Measurements from ENCODE around the gene VTA1. TPM values are rescaled to one million over a fixed set of nuclear protein-coding genes. Genes with fewer than 3 reads are reported as not detected.

VTA1 gene
- total and polyA plus RNA-seq, 2 of the 4 experiments (the other 2 are of a cell fraction) = 60.9 to 120 TPM

- Histone ChIP-seq H3K14ac (replicated peaks; ENCODE audit: low read depth, low read length) (no peak overlapping the region), H3K4ac (ENCODE audit: low read depth, low read length) (no peak overlapping the region), H3K18ac (ENCODE audit: low read depth, low read length) (no peak overlapping the region), H3K27ac (ENCODE audit: insufficient read depth, low read length) (no peak overlapping the region), H2BK15ac (ENCODE audit: low read depth, low read length) (no peak overlapping the region), H3K23ac (ENCODE audit: low read depth, low read length) (no peak overlapping the region), H3K9ac (ENCODE audit: low read depth, low read length) (no peak overlapping the region), H2AK5ac (ENCODE audit: low read depth, low read length) (no peak overlapping the region), H3K9me1 (ENCODE audit: insufficient read depth, low read length) (0 out of 2 replicates have a peak, but pooled peaks cover 3% of the 10 kb centered on the region), H4K91ac (ENCODE audit: insufficient read depth, low read depth, low read length) (no peak overlapping the region), H3K9me3 (ENCODE audit: control insufficient read depth, insufficient read depth, low read length) (no peaks in the 10 kb centered on the region), H2BK20ac (ENCODE audit: low read depth, low read length) (no peak overlapping the region), H4K8ac (ENCODE audit: low read depth in 2 of 2, low read length in 2 of 2) (0 out of 4 replicates have a peak overlapping the region, but pooled peaks of 1 of the 2 experiments have one; percentile 28), H3K79me1 (ENCODE audit: low read depth in 1 of 2, low read length in 2 of 2) (peaks cover 5 to 12% of the 10 kb centered on the region in 2 experiments; a peak in 3 of 4 replicates), H3K36me3 (ENCODE audit: control insufficient read depth, insufficient read depth, low read length) (peaks cover 7% of the 10 kb centered on the region), H3K4me3 (ENCODE audit: insufficient read depth, low read depth, low read length) (no peak overlapping the region), H4K5ac (ENCODE audit: low read depth, low read length) (no peak overlapping the region), H2BK120ac (ENCODE audit: low read depth, low read length) (no peak overlapping the region), H4K20me1 (ENCODE audit: insufficient read depth, low read length) (no peaks in the 10 kb centered on the region), H3K4me1 (ENCODE audit: control insufficient read depth, insufficient read depth, low read length) (no peaks in the 10 kb centered on the region), H2BK5ac (ENCODE audit: low read depth, low read length, poor library complexity, severe bottlenecking) (no peak overlapping the region), H2AFZ (replicated peaks; ENCODE audit: low read length, poor library complexity) (peak overlapping the region; percentile 34), H3K56ac (ENCODE audit: extremely low read depth, insufficient read depth, low read length) (no peak overlapping the region), H3K4me2 (ENCODE audit: low read depth, low read length) (no peak overlapping the region), H3K27me3 (ENCODE audit: control insufficient read depth, insufficient read depth, low read length) (no peaks in the 10 kb centered on the region), H2AK9ac (replicated peaks; ENCODE audit: low read depth, low read length, poor library complexity) (no peak overlapping the region)
- in situ Hi-C loops (cut with MboI; ENCODE audit: low sequenced_read_pairs) (loop anchor here (10.0 kb wide), 1 partner anchor 63 kb away; the partner anchor contains the start of genes NMBR and VTA1), dilution Hi-C loops (cut with HindIII; ENCODE audit: low sequenced_read_pairs, unreplicated experiment) (no loop called here), intact Hi-C loops (cut with micrococcal nuclease) (loop anchor here (1.0 to 5.0 kb wide), 4 partner anchors 60 to 529 kb away; partner anchors contain the start of genes NMBR and VTA1)
- no CpG with 5 or more reads among the region's 4 CpGs for WGBS, 2 experiments (ENCODE audit: extremely low coverage in 2 of 2, insufficient read length in 1 of 2)
- peak; percentile 93 for TF ChIP-seq RAD21 (IDR thresholded peaks at IDR 0.05; ENCODE audit: low read length)
- TF ChIP-seq, protein P1, sequence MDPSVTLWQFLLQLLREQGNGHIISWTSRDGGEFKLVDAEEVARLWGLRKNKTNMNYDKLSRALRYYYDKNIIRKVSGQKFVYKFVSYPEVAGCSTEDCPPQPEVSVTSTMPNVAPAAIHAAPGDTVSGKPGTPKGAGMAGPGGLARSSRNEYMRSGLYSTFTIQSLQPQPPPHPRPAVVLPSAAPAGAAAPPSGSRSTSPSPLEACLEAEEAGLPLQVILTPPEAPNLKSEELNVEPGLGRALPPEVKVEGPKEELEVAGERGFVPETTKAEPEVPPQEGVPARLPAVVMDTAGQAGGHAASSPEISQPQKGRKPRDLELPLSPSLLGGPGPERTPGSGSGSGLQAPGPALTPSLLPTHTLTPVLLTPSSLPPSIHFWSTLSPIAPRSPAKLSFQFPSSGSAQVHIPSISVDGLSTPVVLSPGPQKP (IDR thresholded peaks at IDR 0.05; ENCODE audit: borderline replicate concordance, low read depth, low read length) = no peak
- TF ChIP-seq CHD1 (IDR thresholded peaks at IDR 0.05; ENCODE audit: low read depth, low read length) = no peak
- TF ChIP-seq, protein P2, sequence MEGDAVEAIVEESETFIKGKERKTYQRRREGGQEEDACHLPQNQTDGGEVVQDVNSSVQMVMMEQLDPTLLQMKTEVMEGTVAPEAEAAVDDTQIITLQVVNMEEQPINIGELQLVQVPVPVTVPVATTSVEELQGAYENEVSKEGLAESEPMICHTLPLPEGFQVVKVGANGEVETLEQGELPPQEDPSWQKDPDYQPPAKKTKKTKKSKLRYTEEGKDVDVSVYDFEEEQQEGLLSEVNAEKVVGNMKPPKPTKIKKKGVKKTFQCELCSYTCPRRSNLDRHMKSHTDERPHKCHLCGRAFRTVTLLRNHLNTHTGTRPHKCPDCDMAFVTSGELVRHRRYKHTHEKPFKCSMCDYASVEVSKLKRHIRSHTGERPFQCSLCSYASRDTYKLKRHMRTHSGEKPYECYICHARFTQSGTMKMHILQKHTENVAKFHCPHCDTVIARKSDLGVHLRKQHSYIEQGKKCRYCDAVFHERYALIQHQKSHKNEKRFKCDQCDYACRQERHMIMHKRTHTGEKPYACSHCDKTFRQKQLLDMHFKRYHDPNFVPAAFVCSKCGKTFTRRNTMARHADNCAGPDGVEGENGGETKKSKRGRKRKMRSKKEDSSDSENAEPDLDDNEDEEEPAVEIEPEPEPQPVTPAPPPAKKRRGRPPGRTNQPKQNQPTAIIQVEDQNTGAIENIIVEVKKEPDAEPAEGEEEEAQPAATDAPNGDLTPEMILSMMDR (conservative IDR thresholded peaks at IDR 0.05; ENCODE audit: low read depth, low read length) = peak; percentile 89
- TF ChIP-seq BHLHE40 (IDR thresholded peaks at IDR 0.05; ENCODE audit: low read depth, low read length) = no peak
- peak; percentile 85 for TF ChIP-seq SMC3 (IDR thresholded peaks at IDR 0.05; ENCODE audit: low read depth, low read length)
- ATAC-seq (ENCODE audit: low read depth) = peak; percentile 90
- DNase-seq = peak; percentile 64
- no TSS peak for BruUV-seq (replicated peaks)
- POLR2A ChIA-PET (ENCODE audit: unreplicated experiment) = no interaction called here
- CTCF ChIA-PET = interaction anchor here (0.6 to 1.9 kb wide), 11 partner anchors 9 to 78 kb away, joined by 3 to 11 read pairs (median 4); no protein-coding TSS in a partner anchor
Measured at GRCh38 chr6:142207265-142207877, 60.3 kb downstream of the VTA1 start.

All from IMR-90 (cell line).